GM23248 (cell line): ENCODE results near the gene BST2.

Experiments
- EZH2 ChIP-seq: fragments of 200-600 bp; sonication (generic); IDR thresholded peaks from 2 replicates; pipeline ENCODE4 v1.6.1; 2018; ENCODE audit warnings: antibody characterized with exemption, mild to moderate bottlenecking; ENCODE audit not compliant: insufficient read depth, poor library complexity, severe bottlenecking
- EZH2phosphoT487 ChIP-seq: fragments of 200-600 bp; sonication (generic); IDR thresholded peaks from 2 replicates; pipeline ENCODE4 v1.6.1; 2018; ENCODE audit warnings: antibody characterized with exemption, moderate library complexity, mild to moderate bottlenecking, low read depth; ENCODE audit not compliant: insufficient read depth

GRCh38 chr19:17424743-17425365, 19.4 kb upstream of the BST2 start:
- no peak for TF ChIP-seq EZH2phosphoT487
- TF ChIP-seq EZH2 = no peak
